Ishikawa (cell line): Measurements from ENCODE around the gene ZNF423.

Experiments
- CEBPB ChIP-seq: IDR thresholded peaks from 2 replicates; pipeline ENCODE4 v1.6.1; 2012
- CREB1 ChIP-seq: IDR thresholded peaks from 2 replicates; pipeline ENCODE4 v1.6.1; 2012; ENCODE audit warnings: low read depth
- EGR1 ChIP-seq: IDR thresholded peaks from 2 replicates; pipeline ENCODE4 v1.6.1; 2012
- EP300 ChIP-seq: IDR thresholded peaks from 2 replicates; pipeline ENCODE4 v1.6.1; 2012; ENCODE audit warnings: borderline replicate concordance
- MAX ChIP-seq: IDR thresholded peaks from 2 replicates; pipeline ENCODE4 v1.6.1; 2012
- TAF1 ChIP-seq: IDR thresholded peaks from 2 replicates; pipeline ENCODE4 v1.6.1; 2012; ENCODE audit warnings: low read depth, mild to moderate bottlenecking

GRCh38 chr16:49632795-49633184, 223.1 kb downstream of the ZNF423 start:
- TF ChIP-seq EP300 (no peak), EGR1 (no peak), MAX (no peak), CEBPB (no peak), TAF1 (no peak), CREB1 (no peak)
